ENCODE results near the gene PNMT. TPM values are rescaled to one million over a fixed set of nuclear protein-coding genes. Genes with fewer than 3 reads are reported as not detected.
A peak's percentile ranks its signal among the peaks of the same experiment; 100 is the strongest.

Gene PNMT
- total and polyA plus RNA-seq, 2 of the 13 experiments (the other 11 are each of a cell fraction or from before 2014, with no cell fraction given): 0.25 TPM; not detected in 1

DNA sequence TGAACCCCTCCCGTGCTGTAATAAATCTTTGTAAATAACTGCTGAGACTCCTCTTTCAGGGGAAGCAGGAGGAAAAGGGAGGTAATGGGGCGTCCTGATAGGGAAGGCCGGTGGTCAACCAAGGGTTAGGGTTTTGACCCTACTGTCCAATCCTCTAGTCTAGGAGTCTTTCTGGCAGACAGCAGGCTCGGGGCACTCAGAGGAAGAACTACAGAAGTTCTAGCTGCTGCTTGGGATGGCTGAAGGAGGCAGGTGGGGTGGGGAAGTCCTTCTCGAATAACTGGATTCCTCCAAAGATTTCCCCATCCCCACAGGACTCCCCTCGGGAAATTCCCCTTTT, 31.7 kb upstream of the PNMT start (continued):
- TF ChIP-seq NR3C1 (CRISPR knock-in tag; IDR thresholded peaks at IDR 0.05): no peak
- TF ChIP-seq ZNF501 (CRISPR knock-in tag; IDR thresholded peaks at IDR 0.05): peak; percentile 88
- TF ChIP-seq, protein P1, sequence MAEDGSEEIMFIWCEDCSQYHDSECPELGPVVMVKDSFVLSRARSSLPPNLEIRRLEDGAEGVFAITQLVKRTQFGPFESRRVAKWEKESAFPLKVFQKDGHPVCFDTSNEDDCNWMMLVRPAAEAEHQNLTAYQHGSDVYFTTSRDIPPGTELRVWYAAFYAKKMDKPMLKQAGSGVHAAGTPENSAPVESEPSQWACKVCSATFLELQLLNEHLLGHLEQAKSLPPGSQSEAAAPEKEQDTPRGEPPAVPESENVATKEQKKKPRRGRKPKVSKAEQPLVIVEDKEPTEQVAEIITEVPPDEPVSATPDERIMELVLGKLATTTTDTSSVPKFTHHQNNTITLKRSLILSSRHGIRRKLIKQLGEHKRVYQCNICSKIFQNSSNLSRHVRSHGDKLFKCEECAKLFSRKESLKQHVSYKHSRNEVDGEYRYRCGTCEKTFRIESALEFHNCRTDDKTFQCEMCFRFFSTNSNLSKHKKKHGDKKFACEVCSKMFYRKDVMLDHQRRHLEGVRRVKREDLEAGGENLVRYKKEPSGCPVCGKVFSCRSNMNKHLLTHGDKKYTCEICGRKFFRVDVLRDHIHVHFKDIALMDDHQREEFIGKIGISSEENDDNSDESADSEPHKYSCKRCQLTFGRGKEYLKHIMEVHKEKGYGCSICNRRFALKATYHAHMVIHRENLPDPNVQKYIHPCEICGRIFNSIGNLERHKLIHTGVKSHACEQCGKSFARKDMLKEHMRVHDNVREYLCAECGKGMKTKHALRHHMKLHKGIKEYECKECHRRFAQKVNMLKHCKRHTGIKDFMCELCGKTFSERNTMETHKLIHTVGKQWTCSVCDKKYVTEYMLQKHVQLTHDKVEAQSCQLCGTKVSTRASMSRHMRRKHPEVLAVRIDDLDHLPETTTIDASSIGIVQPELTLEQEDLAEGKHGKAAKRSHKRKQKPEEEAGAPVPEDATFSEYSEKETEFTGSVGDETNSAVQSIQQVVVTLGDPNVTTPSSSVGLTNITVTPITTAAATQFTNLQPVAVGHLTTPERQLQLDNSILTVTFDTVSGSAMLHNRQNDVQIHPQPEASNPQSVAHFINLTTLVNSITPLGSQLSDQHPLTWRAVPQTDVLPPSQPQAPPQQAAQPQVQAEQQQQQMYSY (CRISPR knock-in tag; IDR thresholded peaks at IDR 0.05): no peak
- TF ChIP-seq PITX1 (CRISPR knock-in tag; IDR thresholded peaks at IDR 0.05): no peak
- TF ChIP-seq RXRB (CRISPR knock-in tag; IDR thresholded peaks at IDR 0.05; ENCODE audit: borderline replicate concordance): no peak
- TF ChIP-seq, protein P2, sequence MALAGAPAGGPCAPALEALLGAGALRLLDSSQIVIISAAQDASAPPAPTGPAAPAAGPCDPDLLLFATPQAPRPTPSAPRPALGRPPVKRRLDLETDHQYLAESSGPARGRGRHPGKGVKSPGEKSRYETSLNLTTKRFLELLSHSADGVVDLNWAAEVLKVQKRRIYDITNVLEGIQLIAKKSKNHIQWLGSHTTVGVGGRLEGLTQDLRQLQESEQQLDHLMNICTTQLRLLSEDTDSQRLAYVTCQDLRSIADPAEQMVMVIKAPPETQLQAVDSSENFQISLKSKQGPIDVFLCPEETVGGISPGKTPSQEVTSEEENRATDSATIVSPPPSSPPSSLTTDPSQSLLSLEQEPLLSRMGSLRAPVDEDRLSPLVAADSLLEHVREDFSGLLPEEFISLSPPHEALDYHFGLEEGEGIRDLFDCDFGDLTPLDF (CRISPR knock-in tag; IDR thresholded peaks at IDR 0.05): no peak
- no peak for TF ChIP-seq JUND (CRISPR knock-in tag; IDR thresholded peaks at IDR 0.05)
- TF ChIP-seq, protein P3, sequence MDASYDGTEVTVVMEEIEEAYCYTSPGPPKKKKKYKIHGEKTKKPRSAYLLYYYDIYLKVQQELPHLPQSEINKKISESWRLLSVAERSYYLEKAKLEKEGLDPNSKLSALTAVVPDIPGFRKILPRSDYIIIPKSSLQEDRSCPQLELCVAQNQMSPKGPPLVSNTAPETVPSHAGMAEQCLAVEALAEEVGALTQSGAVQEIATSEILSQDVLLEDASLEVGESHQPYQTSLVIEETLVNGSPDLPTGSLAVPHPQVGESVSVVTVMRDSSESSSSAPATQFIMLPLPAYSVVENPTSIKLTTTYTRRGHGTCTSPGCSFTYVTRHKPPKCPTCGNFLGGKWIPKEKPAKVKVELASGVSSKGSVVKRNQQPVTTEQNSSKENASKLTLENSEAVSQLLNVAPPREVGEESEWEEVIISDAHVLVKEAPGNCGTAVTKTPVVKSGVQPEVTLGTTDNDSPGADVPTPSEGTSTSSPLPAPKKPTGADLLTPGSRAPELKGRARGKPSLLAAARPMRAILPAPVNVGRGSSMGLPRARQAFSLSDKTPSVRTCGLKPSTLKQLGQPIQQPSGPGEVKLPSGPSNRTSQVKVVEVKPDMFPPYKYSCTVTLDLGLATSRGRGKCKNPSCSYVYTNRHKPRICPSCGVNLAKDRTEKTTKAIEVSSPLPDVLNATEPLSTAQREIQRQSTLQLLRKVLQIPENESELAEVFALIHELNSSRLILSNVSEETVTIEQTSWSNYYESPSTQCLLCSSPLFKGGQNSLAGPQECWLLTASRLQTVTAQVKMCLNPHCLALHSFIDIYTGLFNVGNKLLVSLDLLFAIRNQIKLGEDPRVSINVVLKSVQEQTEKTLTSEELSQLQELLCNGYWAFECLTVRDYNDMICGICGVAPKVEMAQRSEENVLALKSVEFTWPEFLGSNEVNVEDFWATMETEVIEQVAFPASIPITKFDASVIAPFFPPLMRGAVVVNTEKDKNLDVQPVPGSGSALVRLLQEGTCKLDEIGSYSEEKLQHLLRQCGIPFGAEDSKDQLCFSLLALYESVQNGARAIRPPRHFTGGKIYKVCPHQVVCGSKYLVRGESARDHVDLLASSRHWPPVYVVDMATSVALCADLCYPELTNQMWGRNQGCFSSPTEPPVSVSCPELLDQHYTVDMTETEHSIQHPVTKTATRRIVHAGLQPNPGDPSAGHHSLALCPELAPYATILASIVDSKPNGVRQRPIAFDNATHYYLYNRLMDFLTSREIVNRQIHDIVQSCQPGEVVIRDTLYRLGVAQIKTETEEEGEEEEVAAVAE (CRISPR knock-in tag; IDR thresholded peaks at IDR 0.05; ENCODE audit: borderline replicate concordance): no peak
- no peak for TF ChIP-seq ZMYM3 (CRISPR knock-in tag; IDR thresholded peaks at IDR 0.05)
- TF ChIP-seq, protein P4, sequence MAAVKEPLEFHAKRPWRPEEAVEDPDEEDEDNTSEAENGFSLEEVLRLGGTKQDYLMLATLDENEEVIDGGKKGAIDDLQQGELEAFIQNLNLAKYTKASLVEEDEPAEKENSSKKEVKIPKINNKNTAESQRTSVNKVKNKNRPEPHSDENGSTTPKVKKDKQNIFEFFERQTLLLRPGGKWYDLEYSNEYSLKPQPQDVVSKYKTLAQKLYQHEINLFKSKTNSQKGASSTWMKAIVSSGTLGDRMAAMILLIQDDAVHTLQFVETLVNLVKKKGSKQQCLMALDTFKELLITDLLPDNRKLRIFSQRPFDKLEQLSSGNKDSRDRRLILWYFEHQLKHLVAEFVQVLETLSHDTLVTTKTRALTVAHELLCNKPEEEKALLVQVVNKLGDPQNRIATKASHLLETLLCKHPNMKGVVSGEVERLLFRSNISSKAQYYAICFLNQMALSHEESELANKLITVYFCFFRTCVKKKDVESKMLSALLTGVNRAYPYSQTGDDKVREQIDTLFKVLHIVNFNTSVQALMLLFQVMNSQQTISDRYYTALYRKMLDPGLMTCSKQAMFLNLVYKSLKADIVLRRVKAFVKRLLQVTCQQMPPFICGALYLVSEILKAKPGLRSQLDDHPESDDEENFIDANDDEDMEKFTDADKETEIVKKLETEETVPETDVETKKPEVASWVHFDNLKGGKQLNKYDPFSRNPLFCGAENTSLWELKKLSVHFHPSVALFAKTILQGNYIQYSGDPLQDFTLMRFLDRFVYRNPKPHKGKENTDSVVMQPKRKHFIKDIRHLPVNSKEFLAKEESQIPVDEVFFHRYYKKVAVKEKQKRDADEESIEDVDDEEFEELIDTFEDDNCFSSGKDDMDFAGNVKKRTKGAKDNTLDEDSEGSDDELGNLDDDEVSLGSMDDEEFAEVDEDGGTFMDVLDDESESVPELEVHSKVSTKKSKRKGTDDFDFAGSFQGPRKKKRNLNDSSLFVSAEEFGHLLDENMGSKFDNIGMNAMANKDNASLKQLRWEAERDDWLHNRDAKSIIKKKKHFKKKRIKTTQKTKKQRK (IDR thresholded peaks at IDR 0.05; ENCODE audit: low read length): no peak
- TF ChIP-seq HOXA7 (CRISPR knock-in tag; IDR thresholded peaks at IDR 0.05): no peak
- TF ChIP-seq FOXJ3 (CRISPR knock-in tag; IDR thresholded peaks at IDR 0.05; ENCODE audit: borderline replicate concordance): 0 out of 2 replicates have a peak, but pooled peaks have one; percentile 1
